ENCODE data around the gene TNS3. TPM values are rescaled to one million over a fixed set of nuclear protein-coding genes. Genes with fewer than 3 reads are reported as not detected.

TNS3 gene
- total RNA-seq, 4 donors from 2014 or later = 34.6 to 52.5 (median 48.6) TPM

DNA sequence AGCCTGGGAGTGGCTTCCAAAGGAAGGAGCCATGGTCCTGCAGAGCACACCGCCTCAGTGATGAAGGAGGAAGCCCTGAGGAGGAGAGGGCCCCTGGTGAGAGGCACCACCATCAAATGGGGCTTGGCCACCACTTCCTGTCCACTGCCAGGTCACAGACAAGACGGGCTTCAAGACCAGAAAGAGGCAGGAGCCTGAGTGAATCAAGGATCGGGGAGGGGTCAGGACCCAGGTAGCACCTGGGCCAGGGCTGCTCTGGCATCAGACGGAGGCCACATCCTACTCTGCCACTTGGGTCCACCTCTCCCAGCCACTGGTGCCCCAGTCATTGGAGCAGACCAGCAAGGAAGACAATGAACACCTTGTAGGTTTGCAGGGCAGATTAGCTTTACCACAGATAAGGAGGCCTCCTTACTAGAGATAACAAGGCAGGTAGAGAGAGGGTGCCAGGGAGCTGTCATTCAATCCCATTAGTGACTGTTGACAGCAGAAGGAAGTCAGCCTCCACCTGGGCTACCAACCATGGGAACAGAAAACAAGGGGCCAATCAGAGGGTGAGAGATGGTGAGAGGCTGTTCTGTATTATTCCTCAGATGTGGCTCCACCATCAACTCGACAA lies 143.4 kb downstream of the TNS3 start:
- Histone ChIP-seq H3K27me3 (no peaks in the 10 kb centered on the region), H3K4me3 (no peak overlapping the region), H3K9me3 (no peaks in the 10 kb centered on the region), H3K27ac (replicated peaks in 1 of 4) (no peak overlapping the region), H3K36me3 (peaks cover 8 to 31% (median 23%) of the 10 kb centered on the region in 4 donors), H3K4me1 (peaks cover 9 to 18% (median 15%) of the 10 kb centered on the region in 4 donors)
- intact Hi-C loops (cut with DNase I) = loop anchor here (5.0 to 10.0 kb wide), 2 partner anchors 174 to 379 kb away; no protein-coding TSS in a partner anchor
- TF ChIP-seq CTCF (IDR thresholded peaks at IDR 0.05) (no peak), EP300 (IDR thresholded peaks at IDR 0.05) (no peak), POLR2A (IDR thresholded peaks at IDR 0.05; ENCODE audit: low read depth) (no peak), POLR2AphosphoS5 (IDR thresholded peaks at IDR 0.05) (no peak)
- 85% methylated on average over 4 of the region's 5 CpGs for WGBS
- no peak for DNase-seq (ENCODE audit: extremely low spot score)

GRCh38 chr7:47435889-47436312 lies 146.0 kb downstream of the TNS3 start:
- Histone ChIP-seq H3K9me3 (no peaks in the 10 kb centered on the region), H3K36me3 (peaks cover 8 to 31% (median 23%) of the 10 kb centered on the region in 4 donors), H3K4me3 (no peak overlapping the region), H3K27me3 (no peaks in the 10 kb centered on the region), H3K27ac (replicated peaks in 1 of 4) (no peak overlapping the region), H3K4me1 (peaks cover 0 to 7% (median 2%) of the 10 kb centered on the region in 4 donors)
- WGBS = 18% methylated on average over 5 of the region's 5 CpGs
- DNase-seq (ENCODE audit: extremely low spot score) = no peak
- intact Hi-C loops (cut with DNase I) = loop anchor here (5.0 to 10.0 kb wide), 2 partner anchors 171 to 381 kb away; no protein-coding TSS in a partner anchor
- no peak for TF ChIP-seq EP300 (IDR thresholded peaks at IDR 0.05)
- TF ChIP-seq CTCF (IDR thresholded peaks at IDR 0.05) = peak; percentile 79 to 87 (median 85)

DNA sequence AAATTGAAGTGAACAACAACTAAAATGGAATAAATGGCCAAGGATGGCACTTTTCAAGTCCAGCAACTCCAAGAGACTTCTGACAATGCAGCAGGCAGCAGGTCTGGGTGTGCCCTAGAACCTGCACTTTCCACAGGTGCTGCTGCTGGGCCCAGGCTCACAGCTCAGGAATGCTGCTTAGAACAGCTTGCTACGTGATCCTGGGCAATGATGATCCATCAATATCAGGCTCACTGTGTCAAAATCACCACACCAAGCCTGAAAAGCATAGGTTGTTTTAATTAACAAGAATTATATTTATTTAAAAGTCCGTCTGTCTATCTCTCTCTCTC lies 148.4 kb downstream of the TNS3 start:
- Histone ChIP-seq H3K4me3 (no peak overlapping the region), H3K27ac (replicated peaks in 1 of 4) (no peak overlapping the region), H3K27me3 (no peaks in the 10 kb centered on the region), H3K36me3 (peaks cover 5 to 18% (median 10%) of the 10 kb centered on the region in 4 donors), H3K4me1 (peaks cover 0 to 7% (median 2%) of the 10 kb centered on the region in 4 donors), H3K9me3 (no peaks in the 10 kb centered on the region)
- 73% methylated on average over 2 of the region's 2 CpGs for WGBS
- intact Hi-C loops (cut with DNase I) = loop anchor here (10.0 kb wide), 1 partner anchor 169 kb away; no protein-coding TSS in a partner anchor
- TF ChIP-seq POLR2A (IDR thresholded peaks at IDR 0.05; ENCODE audit: low read depth) (no peak), CTCF (IDR thresholded peaks at IDR 0.05) (no peak), POLR2AphosphoS5 (IDR thresholded peaks at IDR 0.05) (no peak), EP300 (IDR thresholded peaks at IDR 0.05) (no peak)
- no peak for DNase-seq (ENCODE audit: extremely low spot score)

DNA sequence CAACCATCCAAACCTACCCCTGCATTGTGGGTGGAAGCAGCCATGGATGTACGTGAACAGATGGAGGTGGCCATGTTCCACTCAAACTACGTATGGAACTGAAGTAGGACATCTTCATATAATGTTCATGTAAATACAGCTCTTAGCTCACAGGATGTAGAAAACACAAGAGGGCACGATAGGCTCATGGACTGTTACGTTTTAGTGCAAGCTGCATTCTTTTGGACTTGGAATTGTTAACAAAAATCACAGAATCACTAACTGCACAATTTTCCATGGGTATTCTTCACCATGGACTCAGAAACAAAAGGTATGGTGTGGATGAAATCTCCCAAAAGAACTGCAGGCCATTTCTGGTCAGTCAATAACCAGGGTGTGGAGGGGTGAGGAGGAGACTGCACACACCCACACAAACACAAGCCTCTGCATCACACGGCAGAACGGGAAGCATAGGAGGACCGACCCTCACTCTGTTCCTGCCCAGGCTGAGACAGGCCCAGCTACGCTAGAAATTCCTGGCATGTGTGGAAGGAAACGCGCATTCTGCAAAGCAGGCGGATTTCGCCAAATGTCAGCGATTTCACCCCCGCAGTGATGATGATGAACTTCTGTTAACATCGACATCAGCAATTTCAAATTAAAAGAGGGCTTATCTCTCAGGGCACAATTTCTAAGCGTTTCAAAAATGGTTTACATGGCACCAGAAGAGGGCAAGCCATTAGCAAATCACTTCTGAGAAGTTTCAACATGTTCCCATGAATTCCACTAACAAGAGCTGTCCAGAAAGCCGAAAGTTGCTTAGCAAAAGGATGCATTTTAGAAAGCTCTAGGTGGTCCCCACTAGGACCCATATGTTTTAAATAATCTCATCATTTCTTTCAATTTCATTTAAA lies 149.0 kb downstream of the TNS3 start:
- Histone ChIP-seq H3K27me3 (no peaks in the 10 kb centered on the region), H3K36me3 (peaks cover 0 to 14% (median 7%) of the 10 kb centered on the region in 4 donors), H3K4me1 (peaks cover 0 to 14% (median 2%) of the 10 kb centered on the region in 4 donors), H3K9me3 (no peaks in the 10 kb centered on the region), H3K27ac (replicated peaks in 1 of 4) (no peak overlapping the region), H3K4me3 (no peak overlapping the region)
- intact Hi-C loops (cut with DNase I) = loop anchor here (10.0 kb wide), 1 partner anchor 168 kb away; no protein-coding TSS in a partner anchor
- no peak for DNase-seq (ENCODE audit: extremely low spot score)
- WGBS = 80% methylated on average over 17 of the region's 17 CpGs
- no peak for TF ChIP-seq POLR2A (IDR thresholded peaks at IDR 0.05; ENCODE audit: low read depth)
- TF ChIP-seq POLR2AphosphoS5 (IDR thresholded peaks at IDR 0.05) = peak in 1 of 2 donors; percentile 9
- TF ChIP-seq CTCF (IDR thresholded peaks at IDR 0.05) = no peak
- TF ChIP-seq EP300 (IDR thresholded peaks at IDR 0.05) = no peak
